HL-60 (cell line): ENCODE data around the gene CSGALNACT2.

Source experiments
- CTCF ChIP-seq: IDR thresholded peaks from one replicate; pipeline ENCODE4 v1.5.1; 2011; ENCODE audit warnings: low read length, control low read depth, inconsistent platforms; ENCODE audit not compliant: insufficient read depth
- POLR2AphosphoS5 ChIP-seq: IDR thresholded peaks from 2 replicates; pipeline ENCODE4 v1.6.1; 2012; ENCODE audit warnings: low read depth
- SPI1 ChIP-seq: IDR thresholded peaks from 2 replicates; pipeline ENCODE4 v1.6.1; 2012; ENCODE audit warnings: low read depth, mild to moderate bottlenecking, borderline replicate concordance

DNA sequence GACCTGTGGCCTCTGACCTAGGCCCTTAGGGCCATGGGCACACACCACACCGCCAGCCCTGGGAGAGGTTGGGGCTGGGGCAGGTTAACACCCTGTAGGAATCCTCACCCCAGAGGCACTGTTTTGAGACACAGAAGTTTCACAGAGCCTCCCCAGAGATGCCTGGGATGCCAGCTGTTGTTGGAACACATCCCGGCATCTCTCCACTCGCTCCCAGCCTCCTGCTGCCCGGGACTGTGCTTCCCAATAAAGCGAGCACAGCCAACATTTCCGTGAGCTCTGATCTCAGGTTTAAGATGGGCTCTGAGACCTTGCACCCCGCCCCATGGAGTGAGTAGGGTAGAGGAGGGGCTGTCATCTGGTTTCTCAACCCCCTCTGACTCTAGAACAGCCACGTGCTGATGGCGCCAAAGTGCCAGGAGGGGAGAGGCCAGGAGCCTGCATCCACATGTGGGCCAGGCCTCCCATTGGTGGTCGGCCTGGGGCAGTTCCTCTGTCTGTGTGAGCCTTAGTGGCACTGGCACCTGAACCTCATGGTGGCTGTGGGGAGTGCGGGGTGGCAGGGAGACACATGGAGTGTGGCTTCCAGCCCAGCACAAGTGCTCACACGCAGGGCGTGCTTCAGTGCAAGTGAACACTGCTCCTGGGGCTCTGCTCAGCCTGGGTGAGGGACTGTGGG, 73.9 kb downstream of the CSGALNACT2 start:
- TF ChIP-seq CTCF, result no peak
- no peak for TF ChIP-seq POLR2AphosphoS5
- no peak for TF ChIP-seq SPI1
